H1 (cell line): ENCODE results near the gene SHOX. TPM values are rescaled to one million over a fixed set of nuclear protein-coding genes. Genes with fewer than 3 reads are reported as not detected.

Experiments
- CTCF ChIA-PET: fragments of 300-600 bp; sonication (Branson Sonifier 250); formaldehyde crosslinking; loops from one replicate; lab custom pipeline; 2021; ENCODE audit not compliant: partially characterized antibody; lab: Charles Lee
- POLR2A ChIA-PET: fragments of 300-600 bp; sonication (Branson Sonifier 250); formaldehyde crosslinking; loops from one replicate; lab custom pipeline; 2021; ENCODE audit warnings: inconsistent platforms; ENCODE audit not compliant: partially characterized antibody; lab: Charles Lee
- DNase-seq, 2 experiments: peaks; one replicate each; pipeline versions ENCODE4 v3.0.0 to v3.0.0-alpha.2; 2010 to 2022; ENCODE audit warnings: low spot score in 2 of 2, low read depth in 1 of 2, mixed read lengths in 1 of 2
- FAIRE-seq: peaks from 2 replicates; lab custom pipeline; 2011; peaks lifted over from hg19 to GRCh38; lab: Jason Lieb, UNC
- H2AFZ ChIP-seq: 2 replicates; pipeline ENCODE4 v1.8.1; 2012; ENCODE audit warnings: low read length, inconsistent platforms
- H2AK5ac ChIP-seq: 2 replicates; pipeline ENCODE4 v1.6.1; 2013; ENCODE audit warnings: low read depth, low read length
- H2BK120ac ChIP-seq: replicated peaks from 2 replicates; pipeline ENCODE3; 2013; ENCODE audit warnings: low read depth, low read length, inconsistent platforms
- H2BK12ac ChIP-seq: 2 replicates; pipeline ENCODE4 v1.6.1; 2013; ENCODE audit warnings: low read depth, low read length
- H2BK15ac ChIP-seq: 2 replicates; pipeline ENCODE4 v1.6.1; 2013; ENCODE audit warnings: low read length
- H2BK20ac ChIP-seq: 2 replicates; pipeline ENCODE4 v1.6.1; 2013; ENCODE audit warnings: low read length
- H2BK5ac ChIP-seq: 2 replicates; pipeline ENCODE4 v1.6.1; 2013; ENCODE audit warnings: low read depth, low read length
- H3K14ac ChIP-seq: 2 replicates; pipeline ENCODE4 v1.6.1; 2013; ENCODE audit warnings: inconsistent platforms; ENCODE audit not compliant: insufficient read length
- H3K18ac ChIP-seq: 2 replicates; pipeline ENCODE4 v1.6.1; 2013; ENCODE audit warnings: low read length; ENCODE audit errors: extremely low read depth
- H3K23ac ChIP-seq: 2 replicates; pipeline ENCODE4 v1.6.1; 2013; ENCODE audit warnings: inconsistent platforms; ENCODE audit not compliant: insufficient read length
- H3K23me2 ChIP-seq: 2 replicates; pipeline ENCODE4 v1.6.1; 2013; ENCODE audit warnings: low read depth, low read length
- H3K27ac ChIP-seq: 2 replicates; pipeline ENCODE4 v1.6.1; 2011; ENCODE audit warnings: low read depth, low read length, inconsistent platforms
- H3K27me3 ChIP-seq, 4 experiments: replicated peaks in 1 of 4; 1 replicate in 1 of 4; 2 replicates in 3 of 4; pipeline versions ENCODE4 v1.6.1 to v1.8.1; 2011 to 2013; ENCODE audit warnings: low read length in 3 of 4, mild to moderate bottlenecking in 3 of 4, inconsistent platforms in 2 of 4, mixed read lengths in 2 of 4, moderate library complexity in 1 of 4; ENCODE audit not compliant: control insufficient read depth in 3 of 4, insufficient read depth in 3 of 4; ENCODE audit errors: extremely low read depth in 1 of 4
- H3K36me3 ChIP-seq, 4 experiments: 2 replicates each; pipeline versions ENCODE4 v1.6.1 to v1.8.1; 2011 to 2013; ENCODE audit warnings: mild to moderate bottlenecking in 4 of 4, low read length in 3 of 4, moderate library complexity in 2 of 4, control low read depth in 1 of 4, inconsistent platforms in 1 of 4; ENCODE audit not compliant: insufficient read depth in 4 of 4, control insufficient read depth in 2 of 4
- H3K4ac ChIP-seq: replicated peaks from 2 replicates; pipeline ENCODE3; 2013; ENCODE audit warnings: low read length, low read depth, mixed read lengths, inconsistent platforms; ENCODE audit not compliant: insufficient read length
- H3K4me1 ChIP-seq, 4 experiments: replicated peaks in 1 of 4; 1 replicate in 1 of 4; 2 replicates in 3 of 4; pipeline versions ENCODE4 v1.6.1 to v1.8.1; 2011 to 2013; ENCODE audit warnings: low read length in 3 of 4, inconsistent platforms in 2 of 4, mixed read lengths in 1 of 4; ENCODE audit not compliant: insufficient read depth in 4 of 4, control insufficient read depth in 3 of 4
- H3K4me2 ChIP-seq, 2 experiments: 2 replicates each; pipeline versions ENCODE4 v1.6.1 to v1.8.1; 2011 to 2013; ENCODE audit warnings: low read depth in 2 of 2, low read length in 2 of 2, control low read depth in 1 of 2, inconsistent platforms in 1 of 2, mild to moderate bottlenecking in 1 of 2; ENCODE audit not compliant: insufficient read depth in 1 of 2
- H3K4me3 ChIP-seq, 4 experiments: fragments of 200-600, 300-600 bp in 1 of 4; sonication (generic), shearing (Covaris generic), sonication (Bioruptor Twin) in 1 of 4; 2 replicates each; pipeline versions ENCODE4 v1.5.1 to v1.8.1; 2011 to 2016; ENCODE audit warnings: low read length in 4 of 4, low read depth in 3 of 4, control low read depth in 2 of 4, inconsistent platforms in 2 of 4, mild to moderate bottlenecking in 2 of 4, mixed read lengths in 1 of 4, moderate library complexity in 1 of 4; ENCODE audit not compliant: insufficient read depth in 2 of 4; ENCODE audit errors: extremely low read depth in 1 of 4
- H3K56ac ChIP-seq: replicated peaks from 2 replicates; pipeline ENCODE3; 2013; ENCODE audit warnings: low read depth, mild to moderate bottlenecking, mixed read lengths, low read length, inconsistent platforms; ENCODE audit not compliant: insufficient read length
- H3K79me1 ChIP-seq: 2 replicates; pipeline ENCODE4 v1.6.1; 2013; ENCODE audit warnings: low read depth, low read length, control low read depth
- H3K79me2 ChIP-seq, 2 experiments: 2 replicates each; pipeline versions ENCODE4 v1.6.1 to v1.8.1; 2012 to 2013; ENCODE audit warnings: low read length in 2 of 2, mild to moderate bottlenecking in 2 of 2, inconsistent platforms in 1 of 2; ENCODE audit not compliant: insufficient read depth in 2 of 2, control insufficient read depth in 1 of 2
- H3K9ac ChIP-seq, 4 experiments: replicated peaks in 1 of 4; 1 replicate in 1 of 4; 2 replicates in 3 of 4; pipeline versions ENCODE4 v1.6.1 to v1.8.1; 2011 to 2013; ENCODE audit warnings: low read depth in 3 of 4, low read length in 3 of 4, control low read depth in 2 of 4, mild to moderate bottlenecking in 2 of 4, moderate library complexity in 2 of 4, inconsistent platforms in 1 of 4; ENCODE audit errors: extremely low read depth in 1 of 4
- H3K9me3 ChIP-seq, 2 experiments: 2 replicates each; pipeline versions ENCODE4 v1.6.1 to v1.8.1; 2012 to 2013; ENCODE audit warnings: mild to moderate bottlenecking in 2 of 2, moderate library complexity in 2 of 2, control low read depth in 1 of 2, inconsistent platforms in 1 of 2, low read depth in 1 of 2, low read length in 1 of 2, mixed read lengths in 1 of 2; ENCODE audit not compliant: insufficient read depth in 2 of 2
- H4K20me1 ChIP-seq, 2 experiments: replicated peaks in 1 of 2; 2 replicates each; pipeline versions ENCODE3 to v1.8.1; 2011 to 2013; ENCODE audit warnings: inconsistent platforms in 2 of 2, low read length in 2 of 2, mild to moderate bottlenecking in 1 of 2; ENCODE audit not compliant: insufficient read depth in 2 of 2, control insufficient read depth in 1 of 2
- H4K5ac ChIP-seq: 2 replicates; pipeline ENCODE4 v1.6.1; 2013; ENCODE audit warnings: low read length, low read depth, mixed read lengths, inconsistent platforms; ENCODE audit not compliant: insufficient read length
- H4K8ac ChIP-seq: 2 replicates; pipeline ENCODE4 v1.8.0; 2013; ENCODE audit warnings: mild to moderate bottlenecking, moderate library complexity, low read length, inconsistent platforms; ENCODE audit not compliant: insufficient read depth; ENCODE audit errors: extremely low read depth
- H4K91ac ChIP-seq: replicated peaks from 2 replicates; pipeline ENCODE3; 2013; ENCODE audit warnings: low read length, mixed read lengths, inconsistent platforms; ENCODE audit not compliant: insufficient read length
- ASH2L ChIP-seq: fragments of 200-600, 300-600 bp; sonication (generic); IDR thresholded peaks from one replicate; pipeline ENCODE4 v1.7.1; 2017; ENCODE audit warnings: low read length
- BACH1 ChIP-seq: IDR thresholded peaks from 2 replicates; pipeline ENCODE4 v1.6.1; 2012; ENCODE audit warnings: low read length, improper control_type of control experiment
- CHD1 ChIP-seq: IDR thresholded peaks from 2 replicates; pipeline ENCODE4 v1.6.1; 2012; ENCODE audit warnings: low read depth, low read length, improper control_type of control experiment
- RNF2 ChIP-seq: fragments of 200-900, 300-1000 bp; sonication (generic); IDR thresholded peaks from 2 replicates; pipeline ENCODE4 v1.7.1; 2016; ENCODE audit warnings: borderline replicate concordance, low read depth, mild to moderate bottlenecking, antibody characterized with exemption, low read length; ENCODE audit not compliant: poor library complexity, severe bottlenecking; ENCODE audit errors: missing control alignments
- TAF1 ChIP-seq: IDR thresholded peaks from 2 replicates; pipeline ENCODE4 v1.6.1; 2011; ENCODE audit warnings: mild to moderate bottlenecking, low read depth, low read length
- WGBS, 2 experiments: shearing (Covaris generic) in 1 of 2; methylation state at CpG; one replicate each; pipeline versions ENCODE4 v1.1.6 to v1.1.7; 2013 to 2015; ENCODE audit warnings: low lambda C conversion rate in 2 of 2, mixed read lengths in 2 of 2, inconsistent platforms in 1 of 2, low coverage in 1 of 2, missing lambda C conversion rate in 1 of 2; ENCODE audit not compliant: insufficient replicate concordance in 2 of 2, insufficient coverage in 1 of 2, insufficient read length in 1 of 2; ENCODE audit errors: extremely low coverage in 1 of 2, missing lambda C conversion rate in 1 of 2; 5-methylcytosine and 5-hydroxymethylcytosine counted together
- polyA plus RNA-seq, 7 experiments: library from polyadenylated mRNA; depleted of rRNA in 3 of 7; stranded (reverse) in 5 of 7; unstranded in 2 of 7; fragments of >200 nt in 5 of 7; fragments of 200-250 nt in 2 of 7; gene quantifications; 1 replicate in 5 of 7; 2 replicates in 1 of 7; 4 replicates in 1 of 7; pipeline versions ENCODE4 v1.2.1 to v1.2.3, GENCODE V29; 2011 to 2013; ENCODE audit warnings: missing spikeins in 2 of 7, mixed read lengths in 2 of 7
- total RNA-seq: library from RNA; stranded (reverse); fragmentation: NEBNext Ultra II Directional; extraction: Animal tissue kit (Norgen Biotek cat#: 25700); gene quantifications from 2 replicates; pipeline ENCODE4 v1.2.1, GENCODE V29; 2021

The SHOX gene
- total and polyA plus RNA-seq, 2 of the 8 experiments (the other 6 are each of a cell fraction or from before 2014, with no cell fraction given) = 0.05 to 0.15 TPM

DNA sequence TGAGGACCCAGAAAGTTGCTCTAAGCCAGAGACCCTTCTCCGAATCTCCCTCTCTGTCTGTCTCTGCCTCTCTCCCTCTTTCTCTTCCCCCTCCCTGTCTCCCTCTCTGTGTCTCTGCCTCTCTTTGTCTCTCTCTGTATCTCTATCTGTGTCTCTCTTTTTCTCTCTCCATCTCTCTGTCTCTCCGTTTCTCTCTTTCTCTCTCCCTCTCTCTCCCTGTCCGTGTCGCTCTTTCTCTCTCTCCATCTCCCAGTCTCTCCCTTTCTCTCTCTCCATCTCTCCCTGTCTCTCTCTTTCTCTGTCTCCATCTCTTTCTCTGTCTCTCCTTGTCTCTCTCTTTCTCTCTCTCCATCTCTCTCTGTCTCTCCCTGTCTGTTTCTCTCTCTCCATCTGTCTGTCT is 2.6 kb upstream of the SHOX start:
- POLR2A ChIA-PET = no interaction called here

More for the DNA sequence above, 2.6 kb upstream of the SHOX start:
- Histone ChIP-seq H3K27ac (no peak overlapping the region), H3K4me3 (no peak overlapping the region), H3K4me2 (0 out of 4 replicates have a peak overlapping the region, but pooled peaks of 1 of the 2 experiments have one; percentile 28), H3K14ac (no peak overlapping the region), H3K23ac (no peak overlapping the region), H3K79me1 (no peaks in the 10 kb centered on the region), H3K9ac (no peak overlapping the region), H2BK120ac (no peak overlapping the region), H4K91ac (no peak overlapping the region), H3K27me3 (peaks cover 66 to 94% (median 84%) of the 10 kb centered on the region in 4 experiments), H3K18ac (peak overlapping the region; percentile 19; the same call in 1 of the 2 replicates), H4K20me1 (peaks cover 4 to 10% of the 10 kb centered on the region in 2 experiments), H2BK5ac (no peak overlapping the region), H3K79me2 (no peaks in the 10 kb centered on the region), H3K4ac (no peak overlapping the region), H2AFZ (no peak overlapping the region), H3K23me2 (peaks cover 4% of the 10 kb centered on the region; the same call in 1 of the 2 replicates), H2BK12ac (no peak overlapping the region), H2AK5ac (0 out of 2 replicates have a peak overlapping the region, but pooled peaks have one; percentile 13), H3K9me3 (no peaks in the 10 kb centered on the region), H3K36me3 (peaks cover 0 to 8% (median 0%) of the 10 kb centered on the region in 4 experiments; a peak in 1 of 8 replicates), H3K4me1 (peaks cover 10 to 22% (median 13%) of the 10 kb centered on the region in 4 experiments), H2BK15ac (no peak overlapping the region), H3K56ac (no peak overlapping the region), H4K8ac (no peak overlapping the region), H4K5ac (no peak overlapping the region), H2BK20ac (no peak overlapping the region)
- no peak for DNase-seq
- TF ChIP-seq ASH2L = no peak
- TF ChIP-seq CHD1 = no peak
- TF ChIP-seq BACH1 = no peak
- TF ChIP-seq TAF1 = no peak
- no peak for TF ChIP-seq RNF2
- FAIRE-seq = no peak
- WGBS, 2 experiments = 16% methylated on average over 4 of the region's 4 CpGs; no CpG with 5 or more reads in 1 of the 2 experiments
- CTCF ChIA-PET = no interaction called here
